Keratinocyte (primary cell): ENCODE results near the gene LCT. TPM values are rescaled to one million over a fixed set of nuclear protein-coding genes. Genes with fewer than 3 reads are reported as not detected.

Source experiments
- DNase-seq: peaks from one replicate; pipeline ENCODE4 v3.0.0-alpha.2; 2011; ENCODE audit warnings: low read depth, missing footprints, low spot score
- FAIRE-seq: peaks from 2 replicates; lab custom pipeline; 2011; peaks lifted over from hg19 to GRCh38; lab: Jason Lieb, UNC
- H2AFZ ChIP-seq: 2 replicates; pipeline ENCODE4 v1.6.0; 2012; ENCODE audit warnings: low read length, control low read depth, inconsistent platforms; ENCODE audit not compliant: control insufficient read depth
- H3K27ac ChIP-seq: 2 replicates; pipeline ENCODE4 v1.5.1; 2011; ENCODE audit warnings: low read length; ENCODE audit not compliant: control insufficient read depth, insufficient read depth
- H3K27me3 ChIP-seq: 3 replicates; pipeline ENCODE4 v1.6.0; 2011; ENCODE audit warnings: low read length; ENCODE audit not compliant: control insufficient read depth, insufficient read depth; ENCODE audit errors: extremely low read depth
- H3K36me3 ChIP-seq, 2 experiments: 2 replicates in 1 of 2; 3 replicates in 1 of 2; pipeline ENCODE4 v1.5.1; 2011; ENCODE audit warnings: low read length in 2 of 2, mild to moderate bottlenecking in 1 of 2; ENCODE audit not compliant: control insufficient read depth in 2 of 2, insufficient read depth in 2 of 2; ENCODE audit errors: extremely low read depth in 1 of 2
- H3K4me1 ChIP-seq: 3 replicates; pipeline ENCODE4 v1.5.1; 2011; ENCODE audit warnings: low read length; ENCODE audit not compliant: control insufficient read depth, insufficient read depth; ENCODE audit errors: extremely low read depth
- H3K4me2 ChIP-seq: 3 replicates; pipeline ENCODE4 v1.6.0; 2011; ENCODE audit warnings: low read depth, low read length; ENCODE audit not compliant: control insufficient read depth, insufficient read depth; ENCODE audit errors: extremely low read depth
- H3K4me3 ChIP-seq, 3 experiments: fragments of 200-600 bp in 1 of 3; sonication (generic) in 1 of 3; 2 replicates in 2 of 3; 3 replicates in 1 of 3; pipeline ENCODE4 v1.5.1; 2011 to 2016; ENCODE audit warnings: low read length in 3 of 3, mild to moderate bottlenecking in 3 of 3, control low read depth in 2 of 3, inconsistent platforms in 1 of 3, low read depth in 1 of 3, mixed read lengths in 1 of 3, mixed run types in 1 of 3, moderate library complexity in 1 of 3; ENCODE audit not compliant: control insufficient read depth in 2 of 3, insufficient read depth in 2 of 3; ENCODE audit errors: extremely low read depth in 1 of 3
- H3K79me2 ChIP-seq: 2 replicates; pipeline ENCODE4 v1.6.0; 2012; ENCODE audit warnings: low read length; ENCODE audit not compliant: control insufficient read depth, insufficient read depth
- H3K9ac ChIP-seq: 3 replicates; pipeline ENCODE4 v1.6.0; 2011; ENCODE audit warnings: low read length; ENCODE audit not compliant: control insufficient read depth, insufficient read depth; ENCODE audit errors: extremely low read depth
- H3K9me1 ChIP-seq: 3 replicates; pipeline ENCODE4 v1.6.0; 2011; ENCODE audit warnings: low read length; ENCODE audit not compliant: control insufficient read depth, insufficient read depth; ENCODE audit errors: extremely low read depth
- H3K9me3 ChIP-seq: 2 replicates; pipeline ENCODE4 v1.5.1; 2012; ENCODE audit warnings: low read depth, low read length; ENCODE audit not compliant: control insufficient read depth
- H4K20me1 ChIP-seq: 3 replicates; pipeline ENCODE4 v1.6.0; 2011; ENCODE audit warnings: low read length; ENCODE audit not compliant: control insufficient read depth, insufficient read depth; ENCODE audit errors: extremely low read depth
- EZH2 ChIP-seq: IDR thresholded peaks from one replicate; pipeline ENCODE4 v1.6.1; 2012; ENCODE audit warnings: inconsistent platforms, mild to moderate bottlenecking, low read length, moderate library complexity
- dilution Hi-C: fragments of 300-500 bp; cut with MboI; formaldehyde crosslinking; loops from one replicate; pipeline ENCODE4 v1.7.0; 2020; ENCODE audit warnings: low sequenced_read_pairs; ENCODE audit not compliant: extremely low pct_ligation_motif_present
- polyA plus RNA-seq, 5 experiments: library from polyadenylated mRNA; depleted of rRNA in 3 of 5; stranded (reverse) in 3 of 5; stranded (forward) in 1 of 5; unstranded in 1 of 5; fragments of >200 nt; gene quantifications; 1 replicate in 1 of 5; 2 replicates in 3 of 5; 3 replicates in 1 of 5; pipeline versions ENCODE4 v1.2.1 to v1.2.3, GENCODE V29; 2011 to 2012; ENCODE audit warnings: missing spikeins in 2 of 5, low read depth in 1 of 5, low replicate concordance in 1 of 5
- TF ChIP-seq, protein P1 (sequence below), 3 experiments: IDR thresholded peaks in 1 of 3; conservative IDR thresholded peaks in 1 of 3; optimal IDR thresholded peaks in 1 of 3; 2 replicates in 2 of 3; 3 replicates in 1 of 3; pipeline versions ENCODE3 to v1.5.1; 2011; ENCODE audit warnings: low read length in 3 of 3, mild to moderate bottlenecking in 3 of 3, moderate library complexity in 2 of 3, control low read depth in 1 of 3, inconsistent platforms in 1 of 3; ENCODE audit not compliant: insufficient read depth in 2 of 3; ENCODE audit errors: extremely low read depth in 1 of 3

LCT gene
- polyA plus RNA-seq, 1 donor (not counting 4 experiments of a cell fraction or from before 2014, with no cell fraction given), result 0.01 TPM

DNA sequence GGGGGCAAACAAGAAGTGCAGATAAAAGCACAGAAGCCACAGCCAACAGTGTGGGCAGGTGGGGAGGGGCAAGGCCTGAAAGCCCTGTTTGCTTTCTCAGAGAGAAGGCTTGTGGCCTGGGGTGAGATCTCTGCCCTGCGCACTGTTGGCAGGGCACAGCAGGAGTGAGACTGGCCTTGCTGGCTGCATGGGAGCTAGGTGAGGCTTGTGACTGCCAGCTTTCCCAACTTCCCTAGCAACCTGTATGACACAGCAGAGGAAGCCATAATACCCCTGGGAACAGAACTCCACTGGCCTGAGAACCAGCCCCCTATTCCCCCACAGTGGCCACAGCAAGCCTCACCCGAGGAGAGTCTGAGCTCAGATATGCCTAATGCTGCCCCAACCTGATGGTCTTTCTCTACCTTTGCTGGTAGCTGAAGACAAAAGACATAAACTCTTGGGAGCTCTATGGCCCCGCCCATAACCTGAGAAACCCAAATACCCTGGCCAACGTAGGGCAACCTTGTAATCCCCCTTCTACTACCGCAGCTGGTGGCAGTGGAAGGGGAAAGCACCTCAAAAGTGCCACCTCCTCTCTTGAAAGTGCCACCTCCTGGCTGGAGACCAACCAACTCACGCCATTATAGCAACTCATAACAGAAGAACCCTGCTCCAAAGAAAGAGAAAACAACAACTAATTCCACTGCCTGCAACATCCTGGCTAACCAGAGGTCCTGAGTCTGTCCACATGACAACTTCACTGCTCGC lies 44.4 kb downstream of the LCT start:
- Histone ChIP-seq H3K79me2 (no peaks in the 10 kb centered on the region), H3K4me3 (no peak overlapping the region), H3K9me1 (no peaks in the 10 kb centered on the region), H3K27me3 (no peaks in the 10 kb centered on the region), H3K9me3 (no peaks in the 10 kb centered on the region), H3K9ac (no peak overlapping the region), H3K4me2 (no peak overlapping the region), H3K27ac (no peak overlapping the region), H3K36me3 (no peaks in the 10 kb centered on the region), H4K20me1 (no peaks in the 10 kb centered on the region), H2AFZ (no peak overlapping the region), H3K4me1 (peaks cover 17% of the 10 kb centered on the region)
- DNase-seq (no peak), FAIRE-seq (no peak)
- dilution Hi-C loops, result no loop called here
- no peak for TF ChIP-seq EZH2
- TF ChIP-seq, protein P1, sequence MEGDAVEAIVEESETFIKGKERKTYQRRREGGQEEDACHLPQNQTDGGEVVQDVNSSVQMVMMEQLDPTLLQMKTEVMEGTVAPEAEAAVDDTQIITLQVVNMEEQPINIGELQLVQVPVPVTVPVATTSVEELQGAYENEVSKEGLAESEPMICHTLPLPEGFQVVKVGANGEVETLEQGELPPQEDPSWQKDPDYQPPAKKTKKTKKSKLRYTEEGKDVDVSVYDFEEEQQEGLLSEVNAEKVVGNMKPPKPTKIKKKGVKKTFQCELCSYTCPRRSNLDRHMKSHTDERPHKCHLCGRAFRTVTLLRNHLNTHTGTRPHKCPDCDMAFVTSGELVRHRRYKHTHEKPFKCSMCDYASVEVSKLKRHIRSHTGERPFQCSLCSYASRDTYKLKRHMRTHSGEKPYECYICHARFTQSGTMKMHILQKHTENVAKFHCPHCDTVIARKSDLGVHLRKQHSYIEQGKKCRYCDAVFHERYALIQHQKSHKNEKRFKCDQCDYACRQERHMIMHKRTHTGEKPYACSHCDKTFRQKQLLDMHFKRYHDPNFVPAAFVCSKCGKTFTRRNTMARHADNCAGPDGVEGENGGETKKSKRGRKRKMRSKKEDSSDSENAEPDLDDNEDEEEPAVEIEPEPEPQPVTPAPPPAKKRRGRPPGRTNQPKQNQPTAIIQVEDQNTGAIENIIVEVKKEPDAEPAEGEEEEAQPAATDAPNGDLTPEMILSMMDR (optimal IDR thresholded peaks at IDR 0.05 in 1 of 3, IDR thresholded peaks at IDR 0.05 in 1 of 3, conservative IDR thresholded peaks at IDR 0.05 in 1 of 3; ENCODE audit: extremely low read depth in 1 of 3, insufficient read depth in 2 of 3, low read length in 3 of 3), result no peak

DNA sequence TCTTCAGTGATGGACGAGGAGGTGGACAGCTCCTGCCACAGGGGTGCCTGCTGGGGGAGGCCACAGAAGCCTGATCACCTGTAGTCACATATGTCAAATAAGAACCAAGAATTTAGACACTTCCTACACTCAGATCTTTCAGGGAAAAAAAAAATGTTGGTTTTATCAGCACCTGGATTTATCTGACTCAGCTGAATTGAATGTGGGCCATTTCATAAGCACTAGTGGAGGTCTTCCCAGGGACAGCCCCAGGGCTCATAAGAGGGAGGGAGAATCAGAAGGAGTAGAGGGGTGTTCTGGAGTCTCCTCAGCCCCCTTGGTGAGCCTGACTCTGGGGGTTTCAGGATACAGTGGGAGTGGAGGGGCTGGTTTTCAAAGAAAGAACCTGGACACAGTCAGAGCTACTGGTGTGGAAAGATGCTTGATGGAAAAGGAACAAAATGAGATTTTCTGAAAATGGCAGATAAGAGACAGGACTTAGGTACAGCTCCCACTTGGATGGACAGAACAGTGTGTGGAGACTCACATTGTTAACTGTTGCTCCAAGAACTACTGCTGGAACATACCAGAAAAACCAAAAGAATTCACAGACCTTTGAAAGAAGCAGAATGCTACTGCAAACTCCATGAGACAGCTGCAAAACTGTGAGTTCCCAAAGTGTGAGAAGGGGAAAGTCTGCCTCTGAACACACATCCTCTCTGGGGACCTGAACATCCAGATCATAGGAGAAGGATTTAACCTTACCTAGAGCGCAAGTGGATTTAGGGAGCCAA lies 45.4 kb downstream of the LCT start:
- Histone ChIP-seq H4K20me1 (no peaks in the 10 kb centered on the region), H3K4me1 (peaks cover 15% of the 10 kb centered on the region), H3K9ac (no peak overlapping the region), H3K79me2 (no peaks in the 10 kb centered on the region), H3K4me3 (no peak overlapping the region), H3K36me3 (no peaks in the 10 kb centered on the region), H3K27ac (no peak overlapping the region), H3K27me3 (no peaks in the 10 kb centered on the region), H3K9me1 (no peaks in the 10 kb centered on the region), H3K9me3 (no peaks in the 10 kb centered on the region), H3K4me2 (no peak overlapping the region), H2AFZ (no peak overlapping the region)
- TF ChIP-seq, protein P1 (optimal IDR thresholded peaks at IDR 0.05 in 1 of 3, IDR thresholded peaks at IDR 0.05 in 1 of 3, conservative IDR thresholded peaks at IDR 0.05 in 1 of 3; ENCODE audit: extremely low read depth in 1 of 3, insufficient read depth in 2 of 3, low read length in 3 of 3), result no peak
- TF ChIP-seq EZH2, result no peak
- DNase-seq (no peak), FAIRE-seq (no peak)
- dilution Hi-C loops, result no loop called here
